GM19455 (cell line): ENCODE measurements around the gene PTPRH.

Experiments
- ATAC-seq: cut with Tn5 transposase; IDR thresholded peaks from one replicate; pipeline ENCODE4 v1.9.1; 2021; ENCODE audit not compliant: unreplicated experiment

PTPRH gene

DNA sequence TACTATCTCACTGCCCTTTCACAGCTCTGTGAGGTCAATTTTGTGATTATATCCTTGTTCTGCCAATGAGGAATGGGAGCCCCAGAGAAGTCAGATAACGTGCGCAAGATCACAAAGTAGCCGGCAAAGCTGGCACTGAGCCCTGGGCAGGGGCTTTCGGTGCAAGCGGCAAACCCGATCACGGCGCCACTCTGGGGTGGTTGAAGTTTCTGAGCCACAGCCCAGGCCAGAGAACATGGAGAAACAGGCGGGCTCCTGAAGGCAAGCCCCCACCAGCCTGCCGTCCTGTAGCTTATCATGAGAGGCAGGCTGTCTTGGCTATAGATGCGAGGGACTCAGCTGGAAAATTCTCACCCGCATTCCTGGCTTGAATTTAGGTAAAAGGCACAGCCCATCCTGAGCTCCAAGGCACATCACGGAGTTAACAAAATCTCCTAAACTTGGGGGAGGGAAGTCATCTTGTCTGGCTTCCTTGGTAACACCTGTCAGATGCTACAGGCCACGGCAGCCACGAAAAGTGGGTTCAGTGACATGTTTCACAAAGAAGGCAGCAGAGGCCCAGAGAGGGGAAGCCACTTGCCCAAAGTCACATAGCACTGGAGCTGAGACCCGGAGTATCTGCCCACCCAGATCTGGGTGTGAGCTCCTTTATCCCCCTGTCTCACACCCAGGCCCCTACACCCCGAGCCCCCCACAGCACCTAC is 72.8 kb downstream of the PTPRH start:
- ATAC-seq = no peak

DNA sequence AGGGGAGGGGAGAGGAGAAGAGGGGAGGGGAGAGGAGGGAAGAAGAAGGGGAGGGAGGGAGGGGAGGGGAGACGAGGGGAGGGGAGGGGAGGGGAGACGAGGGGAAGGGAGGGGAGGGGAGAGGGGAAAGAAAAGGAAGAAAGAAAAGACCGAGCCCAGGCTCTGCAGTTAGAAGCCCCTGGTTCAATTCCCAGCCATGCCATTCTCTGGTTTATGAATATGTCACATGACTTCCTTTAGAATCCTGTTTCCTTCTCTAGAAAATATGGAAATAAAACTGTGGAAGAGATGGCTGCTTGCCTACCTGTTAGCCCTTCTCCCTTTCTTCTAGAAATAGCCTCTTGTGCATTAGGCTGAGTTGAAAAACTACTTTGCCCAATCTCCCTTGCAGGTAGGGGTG is 74.6 kb downstream of the PTPRH start:
- no peak for ATAC-seq

DNA sequence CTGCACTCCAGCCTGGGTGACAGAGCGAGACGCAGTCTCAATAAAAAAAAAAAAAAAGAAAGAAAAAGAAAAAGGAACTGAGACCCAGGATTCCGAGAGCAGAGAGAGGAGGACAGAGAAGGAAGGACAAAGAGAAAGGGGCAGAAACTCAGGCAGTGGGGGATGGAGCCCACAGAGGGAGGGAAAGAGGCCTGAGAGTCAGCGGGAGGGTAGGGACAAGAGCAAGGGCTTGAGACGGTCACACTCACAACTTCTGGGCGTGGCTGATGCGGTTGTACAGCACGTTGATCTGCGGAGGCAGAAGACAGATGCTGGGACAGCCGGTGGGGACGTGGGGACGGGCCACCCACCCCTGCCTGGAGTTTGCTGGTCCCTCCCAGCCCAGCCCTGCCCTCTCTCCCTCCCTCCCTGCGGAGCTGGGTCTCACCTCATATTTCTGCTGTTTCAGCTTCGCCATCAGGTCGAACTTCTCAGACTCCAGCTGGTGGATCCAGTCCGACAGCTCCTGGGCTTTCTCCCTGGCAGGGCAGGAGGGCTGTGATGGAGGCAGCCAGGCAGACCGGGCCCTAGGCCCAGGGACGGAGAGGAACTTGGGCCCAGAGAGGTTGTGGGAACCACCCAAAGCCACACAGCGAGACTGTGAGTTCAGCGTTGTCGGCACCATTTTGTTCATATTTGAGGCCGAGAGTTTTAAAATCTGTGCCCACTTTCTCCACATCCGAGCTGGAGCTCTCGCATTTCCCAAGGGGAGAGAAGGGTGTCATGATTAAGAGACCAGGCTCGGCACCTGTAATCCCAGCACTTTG is 75.5 kb downstream of the PTPRH start:
- ATAC-seq = no peak

DNA sequence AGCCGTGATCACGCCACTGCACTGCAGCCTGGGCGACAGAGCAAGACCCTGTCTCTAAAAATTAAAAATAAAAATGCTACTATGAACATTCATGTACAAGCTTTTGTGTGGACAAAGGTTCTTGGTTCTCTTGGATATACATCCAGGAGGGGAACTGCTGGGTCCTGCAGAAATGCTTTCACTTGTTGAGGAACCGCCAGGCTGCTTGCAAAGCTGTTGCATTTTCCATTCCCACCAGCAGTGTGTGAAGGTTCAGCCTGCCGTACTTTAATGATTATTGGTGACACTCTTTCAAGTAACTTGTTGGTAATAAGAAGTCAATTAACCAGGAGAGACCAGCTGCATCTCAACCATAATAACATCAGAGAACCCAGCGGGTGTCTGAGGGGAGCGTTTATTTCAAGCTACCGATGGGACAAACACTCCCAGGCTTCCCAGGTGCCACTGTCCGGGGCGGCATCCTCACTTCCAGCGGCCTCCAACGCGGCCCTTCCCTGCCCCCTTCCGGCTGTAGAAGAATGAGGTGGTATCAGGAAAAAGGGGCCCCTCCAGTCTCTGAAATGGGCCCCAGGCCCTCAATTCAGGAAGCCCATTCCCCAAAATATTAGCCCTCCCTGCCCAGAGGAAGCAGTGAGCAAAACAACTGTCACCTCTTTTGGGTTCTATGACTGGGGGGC is 76.7 kb downstream of the PTPRH start:
- ATAC-seq = no peak

DNA sequence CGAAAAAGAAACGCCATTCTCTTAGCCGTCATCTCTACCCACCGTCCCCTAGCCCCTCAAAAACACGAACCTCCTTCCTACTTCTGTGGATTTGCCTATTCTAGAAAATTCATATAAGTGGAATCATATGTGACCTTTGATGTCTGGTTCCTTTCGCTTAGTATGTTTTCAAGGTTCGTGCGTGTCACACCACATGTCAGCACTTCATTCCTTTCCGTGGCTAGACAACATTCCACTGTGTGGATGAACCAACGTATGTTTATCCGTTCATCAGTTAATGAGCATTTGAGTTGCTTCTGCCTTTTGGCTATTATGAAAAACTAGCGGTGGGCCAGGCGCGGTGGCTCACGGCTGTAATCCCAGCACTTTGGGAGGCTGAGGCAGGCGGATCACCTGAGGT is 77.9 kb downstream of the PTPRH start:
- ATAC-seq = no peak
